ENCODE measurements around the gene PRSS33.

DNA sequence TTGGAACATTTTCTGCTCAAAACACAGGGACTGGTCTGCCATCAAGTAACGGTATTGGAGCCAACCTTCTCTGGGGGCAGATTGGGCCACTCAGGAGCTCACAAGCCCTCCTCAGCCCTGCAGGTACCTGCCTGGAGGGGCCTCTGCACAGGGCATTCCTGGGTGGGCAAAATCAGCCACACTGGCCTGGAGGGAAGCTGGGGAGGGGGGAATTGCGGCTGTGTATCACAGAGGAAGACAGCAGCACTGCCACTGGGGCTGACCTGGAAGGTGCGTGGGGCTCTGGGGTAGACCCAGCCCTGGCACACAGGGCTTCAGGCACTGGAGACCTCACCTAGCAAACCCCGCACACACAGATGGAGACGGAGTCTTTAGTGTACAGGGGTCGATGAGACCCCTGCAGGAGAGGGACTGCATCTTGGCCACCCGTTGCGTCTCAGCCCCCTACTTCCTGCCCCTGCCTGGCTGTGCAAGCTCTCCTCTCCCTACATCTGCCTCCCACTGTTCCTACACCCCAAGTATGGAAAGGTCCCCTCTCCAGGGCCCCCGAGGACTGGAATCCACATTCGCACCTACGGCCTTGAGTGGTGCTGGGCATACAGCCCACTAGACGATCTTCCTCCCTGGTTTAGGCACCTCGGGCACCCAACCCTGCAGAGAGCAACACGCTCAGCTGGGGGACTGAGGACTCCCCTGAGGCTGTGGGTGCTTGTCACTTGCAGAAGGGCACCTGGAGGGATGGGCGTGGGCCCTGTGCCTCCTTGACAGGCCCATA is 42.1 kb downstream of the PRSS33 start:
- TF ChIP-seq, protein P1, sequence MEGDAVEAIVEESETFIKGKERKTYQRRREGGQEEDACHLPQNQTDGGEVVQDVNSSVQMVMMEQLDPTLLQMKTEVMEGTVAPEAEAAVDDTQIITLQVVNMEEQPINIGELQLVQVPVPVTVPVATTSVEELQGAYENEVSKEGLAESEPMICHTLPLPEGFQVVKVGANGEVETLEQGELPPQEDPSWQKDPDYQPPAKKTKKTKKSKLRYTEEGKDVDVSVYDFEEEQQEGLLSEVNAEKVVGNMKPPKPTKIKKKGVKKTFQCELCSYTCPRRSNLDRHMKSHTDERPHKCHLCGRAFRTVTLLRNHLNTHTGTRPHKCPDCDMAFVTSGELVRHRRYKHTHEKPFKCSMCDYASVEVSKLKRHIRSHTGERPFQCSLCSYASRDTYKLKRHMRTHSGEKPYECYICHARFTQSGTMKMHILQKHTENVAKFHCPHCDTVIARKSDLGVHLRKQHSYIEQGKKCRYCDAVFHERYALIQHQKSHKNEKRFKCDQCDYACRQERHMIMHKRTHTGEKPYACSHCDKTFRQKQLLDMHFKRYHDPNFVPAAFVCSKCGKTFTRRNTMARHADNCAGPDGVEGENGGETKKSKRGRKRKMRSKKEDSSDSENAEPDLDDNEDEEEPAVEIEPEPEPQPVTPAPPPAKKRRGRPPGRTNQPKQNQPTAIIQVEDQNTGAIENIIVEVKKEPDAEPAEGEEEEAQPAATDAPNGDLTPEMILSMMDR (IDR thresholded peaks at IDR 0.05; ENCODE audit: insufficient read depth, low read length, poor library complexity, severe bottlenecking) = no peak
- no peak for TF ChIP-seq EZH2phosphoT487 (conservative IDR thresholded peaks at IDR 0.05; ENCODE audit: low read length)

Measured in SU-DHL-6 (cell line).